A673 (cell line): Measurements from ENCODE around the gene NRM.

Source experiments
- EZH2 ChIP-seq: fragments of 200-600 bp; sonication (generic); IDR thresholded peaks from 2 replicates; pipeline ENCODE4 v1.6.1; 2017; ENCODE audit warnings: borderline replicate concordance, low read depth, mild to moderate bottlenecking, mixed read lengths, antibody characterized with exemption, low read length; ENCODE audit not compliant: poor library complexity, severe bottlenecking
- TF ChIP-seq, protein P1 (sequence below): fragments of 300-800, 200-600 bp; sonication (generic); conservative IDR thresholded peaks from 2 replicates; pipeline ENCODE4 v1.5.1; 2017; ENCODE audit warnings: low read depth, mild to moderate bottlenecking, antibody characterized with exemption, low read length, moderate library complexity, mixed read lengths

GRCh38 chr6:30646450-30647241, 44.1 kb downstream of the NRM start, which contains the start of gene C6orf136:
- TF ChIP-seq, protein P1, sequence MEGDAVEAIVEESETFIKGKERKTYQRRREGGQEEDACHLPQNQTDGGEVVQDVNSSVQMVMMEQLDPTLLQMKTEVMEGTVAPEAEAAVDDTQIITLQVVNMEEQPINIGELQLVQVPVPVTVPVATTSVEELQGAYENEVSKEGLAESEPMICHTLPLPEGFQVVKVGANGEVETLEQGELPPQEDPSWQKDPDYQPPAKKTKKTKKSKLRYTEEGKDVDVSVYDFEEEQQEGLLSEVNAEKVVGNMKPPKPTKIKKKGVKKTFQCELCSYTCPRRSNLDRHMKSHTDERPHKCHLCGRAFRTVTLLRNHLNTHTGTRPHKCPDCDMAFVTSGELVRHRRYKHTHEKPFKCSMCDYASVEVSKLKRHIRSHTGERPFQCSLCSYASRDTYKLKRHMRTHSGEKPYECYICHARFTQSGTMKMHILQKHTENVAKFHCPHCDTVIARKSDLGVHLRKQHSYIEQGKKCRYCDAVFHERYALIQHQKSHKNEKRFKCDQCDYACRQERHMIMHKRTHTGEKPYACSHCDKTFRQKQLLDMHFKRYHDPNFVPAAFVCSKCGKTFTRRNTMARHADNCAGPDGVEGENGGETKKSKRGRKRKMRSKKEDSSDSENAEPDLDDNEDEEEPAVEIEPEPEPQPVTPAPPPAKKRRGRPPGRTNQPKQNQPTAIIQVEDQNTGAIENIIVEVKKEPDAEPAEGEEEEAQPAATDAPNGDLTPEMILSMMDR: no peak
- TF ChIP-seq EZH2: no peak
